ENCODE results near the gene NAP1L4. TPM values are rescaled to one million over a fixed set of nuclear protein-coding genes. Genes with fewer than 3 reads are reported as not detected.
"Not testable (repeated sequence)": the region's sequence is repeated elsewhere in the genome, so short reads cannot be mapped to it uniquely, and the experiment has no call there.

Gene NAP1L4
- total RNA-seq, 2 donors from 2014 or later: 125 to 144 TPM

- DNase-seq (no peak), ATAC-seq (no peak)
- intact Hi-C loops (cut with DNase I): no loop called here
These were observed 74.2 kb downstream of the NAP1L4 start for GRCh38 chr11:2917842-2918490.

GRCh38 chr11:2916892-2917645, 75.1 kb downstream of the NAP1L4 start:
- ATAC-seq (no peak), DNase-seq (no peak)
- intact Hi-C loops (cut with DNase I): no loop called here

GRCh38 chr11:2916114-2916891, 75.8 kb downstream of the NAP1L4 start:
- ATAC-seq (no peak), DNase-seq (no peak)
- intact Hi-C loops (cut with DNase I): no loop called here

GRCh38 chr11:2915473-2915872, 76.7 kb downstream of the NAP1L4 start:
- ATAC-seq (no peak), DNase-seq (no peak)
- intact Hi-C loops (cut with DNase I): no loop called here

- intact Hi-C loops (cut with DNase I): no loop called here
- ATAC-seq: peak; percentile 30 to 76
- DNase-seq: peak; percentile 69
These were observed 77.5 kb downstream of the NAP1L4 start for GRCh38 chr11:2914455-2915195.

GRCh38 chr11:2913776-2914175, 78.4 kb downstream of the NAP1L4 start:
- no peak for DNase-seq
- intact Hi-C loops (cut with DNase I): no loop called here
- ATAC-seq: no peak

GRCh38 chr11:2913019-2913431, 79.1 kb downstream of the NAP1L4 start:
- no peak for DNase-seq
- ATAC-seq: peak in 1 of 2 donors; percentile 12
- intact Hi-C loops (cut with DNase I): no loop called here

- DNase-seq (no peak), ATAC-seq (peak in 1 of 2 donors; percentile 76)
- intact Hi-C loops (cut with DNase I): no loop called here
These were observed 79.6 kb downstream of the NAP1L4 start for GRCh38 chr11:2912498-2912897.

GRCh38 chr11:2911785-2912391, 80.2 kb downstream of the NAP1L4 start:
- DNase-seq: no peak
- ATAC-seq: no peak

GRCh38 chr11:2911088-2911784, 80.9 kb downstream of the NAP1L4 start:
- intact Hi-C loops (cut with DNase I): no loop called here
- no peak for ATAC-seq
- DNase-seq: no peak

More at GRCh38 chr11:2911785-2912391, 80.2 kb downstream of the NAP1L4 start:
- intact Hi-C loops (cut with DNase I): no loop called here

- intact Hi-C loops (cut with DNase I): no loop called here
- no peak for ATAC-seq
- DNase-seq: no peak
These were observed 81.7 kb downstream of the NAP1L4 start for GRCh38 chr11:2910401-2910955.

- ATAC-seq (no peak), DNase-seq (no peak)
- intact Hi-C loops (cut with DNase I): no loop called here
These were observed 82.8 kb downstream of the NAP1L4 start for GRCh38 chr11:2909133-2909902.

- ATAC-seq: no peak
- DNase-seq: no peak
- intact Hi-C loops (cut with DNase I): no loop called here
These were observed 84.0 kb downstream of the NAP1L4 start for GRCh38 chr11:2908130-2908529.

GRCh38 chr11:2905299-2905698, 86.8 kb downstream of the NAP1L4 start:
- DNase-seq; intact Hi-C loops (cut with DNase I); ATAC-seq: not testable (repeated sequence)

- ATAC-seq: peak in 1 of 2 donors; percentile 37
- intact Hi-C loops (cut with DNase I): no loop called here
These were observed 87.7 kb downstream of the NAP1L4 start for GRCh38 chr11:2904153-2905052.

GRCh38 chr11:2903672-2904011, 88.5 kb downstream of the NAP1L4 start:
- DNase-seq: no peak
- intact Hi-C loops (cut with DNase I): no loop called here
- no peak for ATAC-seq

More at GRCh38 chr11:2904153-2905052, 87.7 kb downstream of the NAP1L4 start:
- peak; percentile 52 for DNase-seq
